ENCODE results near the gene MPP2.

The MPP2 gene

GRCh38 chr17:43840814-43841213 lies 66.5 kb downstream of the MPP2 start:
- TF ChIP-seq POLR2AphosphoS5 (IDR thresholded peaks at IDR 0.05; ENCODE audit: borderline replicate concordance, low read depth, low read length), result no peak
- TF ChIP-seq FOXP2 (optimal IDR thresholded peaks at IDR 0.05; ENCODE audit: control extremely low read depth, extremely low read length, insufficient read depth), result no peak
- no peak for TF ChIP-seq EZH2 (IDR thresholded peaks at IDR 0.05)
- Histone ChIP-seq H3K9ac (ENCODE audit: insufficient read length) (no peak overlapping the region), H3K27ac (peak overlapping the region; percentile 23; the same call in 1 of the 2 replicates), H3K9me3 (ENCODE audit: low read depth, low read length) (no peaks in the 10 kb centered on the region), H3K36me3 (ENCODE audit: insufficient read depth, low read length) (no peaks in the 10 kb centered on the region), H3K4me3 (peak overlapping the region; percentile 17; the same call in 1 of the 2 replicates)
- DNase-seq (ENCODE audit: low read depth, low spot score), result peak; percentile 73

- Histone ChIP-seq H3K9me3 (ENCODE audit: low read depth, low read length) (no peaks in the 10 kb centered on the region), H3K9ac (ENCODE audit: insufficient read length) (no peak overlapping the region), H3K36me3 (ENCODE audit: insufficient read depth, low read length) (no peaks in the 10 kb centered on the region), H3K27ac (0 out of 2 replicates have a peak overlapping the region, but pooled peaks have one; percentile 31), H3K4me3 (no peak overlapping the region)
- no peak for TF ChIP-seq EZH2 (IDR thresholded peaks at IDR 0.05)
- DNase-seq (ENCODE audit: low read depth, low spot score), result no peak
Measured at GRCh38 chr17:43839670-43840108, 67.6 kb downstream of the MPP2 start.

- Histone ChIP-seq H3K9me3 (ENCODE audit: low read depth, low read length) (no peaks in the 10 kb centered on the region), H3K36me3 (ENCODE audit: insufficient read depth, low read length) (peaks cover 5% of the 10 kb centered on the region; the same call in 1 of the 2 replicates), H3K9ac (ENCODE audit: insufficient read length) (no peak overlapping the region), H3K4me3 (no peak overlapping the region), H3K27ac (no peak overlapping the region)
- no peak for DNase-seq (ENCODE audit: low read depth, low spot score)
- TF ChIP-seq POLR2AphosphoS5 (IDR thresholded peaks at IDR 0.05; ENCODE audit: borderline replicate concordance, low read depth, low read length) (no peak), EZH2 (IDR thresholded peaks at IDR 0.05) (no peak), FOXP2 (optimal IDR thresholded peaks at IDR 0.05; ENCODE audit: control extremely low read depth, extremely low read length, insufficient read depth) (no peak)
Measured at GRCh38 chr17:43834106-43834505, 73.2 kb downstream of the MPP2 start.

GRCh38 chr17:43832976-43833829 lies 74.1 kb downstream of the MPP2 start, which contains the start of gene MPP3:
TSS of gene MPP3 (minus strand) at chr17:43833146. CDS start at chr17:43831906, 1,240 bp downstream.
- TF ChIP-seq POLR2AphosphoS5 (IDR thresholded peaks at IDR 0.05; ENCODE audit: borderline replicate concordance, low read depth, low read length) (peak; percentile 61; the same call in 1 of the 2 replicates), FOXP2 (optimal IDR thresholded peaks at IDR 0.05; ENCODE audit: control extremely low read depth, extremely low read length, insufficient read depth) (no peak)
- H3K36me3 ChIP-seq (ENCODE audit: insufficient read depth, low read length), result peaks cover 13% of the 10 kb centered on the region; the same call in 1 of the 2 replicates
- no peak within 1 kb of the TSS for H3K27ac ChIP-seq
- H3K9me3 ChIP-seq (ENCODE audit: low read depth, low read length), result no peaks in the 10 kb centered on the region
- no peak for DNase-seq (ENCODE audit: low read depth, low spot score)
- H3K9ac ChIP-seq (ENCODE audit: insufficient read length), result peak within 1 kb of the TSS; percentile 83
- peak within 1 kb of the TSS; percentile 93 for H3K4me3 ChIP-seq

- Histone ChIP-seq H3K4me3 (peak overlapping the region; percentile 93), H3K9me3 (ENCODE audit: low read depth, low read length) (no peaks in the 10 kb centered on the region), H3K9ac (ENCODE audit: insufficient read length) (peak overlapping the region; percentile 83), H3K36me3 (ENCODE audit: insufficient read depth, low read length) (peaks cover 22% of the 10 kb centered on the region; the same call in 1 of the 2 replicates), H3K27ac (no peak overlapping the region)
- TF ChIP-seq FOXP2 (optimal IDR thresholded peaks at IDR 0.05; ENCODE audit: control extremely low read depth, extremely low read length, insufficient read depth) (no peak), POLR2AphosphoS5 (IDR thresholded peaks at IDR 0.05; ENCODE audit: borderline replicate concordance, low read depth, low read length) (no peak), EZH2 (IDR thresholded peaks at IDR 0.05) (no peak)
- DNase-seq (ENCODE audit: low read depth, low spot score), result no peak
Measured at GRCh38 chr17:43832168-43832975, 75.0 kb downstream of the MPP2 start.

GRCh38 chr17:43831633-43832032 lies 75.7 kb downstream of the MPP2 start:
- H3K36me3 ChIP-seq (ENCODE audit: insufficient read depth, low read length), result peaks cover 22% of the 10 kb centered on the region; the same call in 1 of the 2 replicates
- no peak for DNase-seq (ENCODE audit: low read depth, low spot score)
- peak overlapping the region; percentile 93 for H3K4me3 ChIP-seq
- H3K9me3 ChIP-seq (ENCODE audit: low read depth, low read length), result no peaks in the 10 kb centered on the region
- no peak overlapping the region for H3K9ac ChIP-seq (ENCODE audit: insufficient read length)
- no peak overlapping the region for H3K27ac ChIP-seq
- TF ChIP-seq FOXP2 (optimal IDR thresholded peaks at IDR 0.05; ENCODE audit: control extremely low read depth, extremely low read length, insufficient read depth), result no peak
- TF ChIP-seq POLR2AphosphoS5 (IDR thresholded peaks at IDR 0.05; ENCODE audit: borderline replicate concordance, low read depth, low read length), result no peak

GRCh38 chr17:43830510-43831140 lies 76.7 kb downstream of the MPP2 start:
- no peak for DNase-seq (ENCODE audit: low read depth, low spot score)
- TF ChIP-seq POLR2AphosphoS5 (IDR thresholded peaks at IDR 0.05; ENCODE audit: borderline replicate concordance, low read depth, low read length) (no peak), EZH2 (IDR thresholded peaks at IDR 0.05) (no peak), FOXP2 (optimal IDR thresholded peaks at IDR 0.05; ENCODE audit: control extremely low read depth, extremely low read length, insufficient read depth) (no peak)
- Histone ChIP-seq H3K36me3 (ENCODE audit: insufficient read depth, low read length) (peaks cover 26% of the 10 kb centered on the region; the same call in 1 of the 2 replicates), H3K4me3 (no peak overlapping the region), H3K9me3 (ENCODE audit: low read depth, low read length) (no peaks in the 10 kb centered on the region), H3K9ac (ENCODE audit: insufficient read length) (no peak overlapping the region), H3K27ac (no peak overlapping the region)

GRCh38 chr17:43829738-43830137 lies 77.6 kb downstream of the MPP2 start:
- Histone ChIP-seq H3K9me3 (ENCODE audit: low read depth, low read length) (no peaks in the 10 kb centered on the region), H3K4me3 (no peak overlapping the region), H3K27ac (no peak overlapping the region), H3K9ac (ENCODE audit: insufficient read length) (no peak overlapping the region), H3K36me3 (ENCODE audit: insufficient read depth, low read length) (peaks cover 30% of the 10 kb centered on the region; the same call in 1 of the 2 replicates)
- DNase-seq (ENCODE audit: low read depth, low spot score), result no peak
- TF ChIP-seq FOXP2 (optimal IDR thresholded peaks at IDR 0.05; ENCODE audit: control extremely low read depth, extremely low read length, insufficient read depth), result no peak
- TF ChIP-seq EZH2 (IDR thresholded peaks at IDR 0.05), result no peak
- TF ChIP-seq POLR2AphosphoS5 (IDR thresholded peaks at IDR 0.05; ENCODE audit: borderline replicate concordance, low read depth, low read length), result no peak
